Suprapubic skin (tissue), 4 donors: ENCODE measurements around the gene ZNF521. TPM values are rescaled to one million over a fixed set of nuclear protein-coding genes. Genes with fewer than 3 reads are reported as not detected.
A peak's percentile ranks its signal among the peaks of the same experiment; 100 is the strongest.

ENCODE experiments used
- DNase-seq, 2 donors: peaks; one replicate each; pipeline ENCODE4 v3.0.0-alpha.2; 2019; ENCODE audit warnings: low spot score in 2 of 2
- H3K27ac ChIP-seq: fragments of 200-600 bp; sonication (generic); one replicate; pipeline ENCODE4 v1.5.1; 2019
- H3K27me3 ChIP-seq: fragments of 200-600 bp; sonication (generic); one replicate; pipeline ENCODE4 v1.5.1; 2019
- H3K36me3 ChIP-seq: fragments of 200-600 bp; sonication (generic); one replicate; pipeline ENCODE4 v1.5.1; 2019
- H3K4me1 ChIP-seq: fragments of 200-600 bp; sonication (generic); one replicate; pipeline ENCODE4 v1.5.1; 2019
- H3K4me3 ChIP-seq: fragments of 200-600 bp; sonication (generic); one replicate; pipeline ENCODE4 v1.5.1; 2019; ENCODE audit warnings: mild to moderate bottlenecking
- H3K9me3 ChIP-seq: fragments of 200-600 bp; sonication (generic); one replicate; pipeline ENCODE4 v1.5.1; 2019
- CTCF ChIP-seq, 2 donors: fragments of 200-600 bp in 1 of 2; fragments of 450-650 bp in 1 of 2; sonication (generic) in 1 of 2; IDR thresholded peaks; one replicate each; pipeline ENCODE4 v1.5.1; 2016 to 2019; ENCODE audit warnings: antibody characterized with exemption in 2 of 2, mild to moderate bottlenecking in 1 of 2, moderate library complexity in 1 of 2
- EP300 ChIP-seq: sonication (generic); formaldehyde crosslinking; IDR thresholded peaks from one replicate; pipeline ENCODE4 v1.6.1; 2017; ENCODE audit warnings: antibody characterized with exemption
- POLR2A ChIP-seq, 2 donors: fragments of 450-650 bp; IDR thresholded peaks; one replicate each; pipeline ENCODE4 v1.6.1; 2017; ENCODE audit warnings: antibody characterized with exemption in 2 of 2, mild to moderate bottlenecking in 2 of 2, moderate library complexity in 2 of 2
- POLR2AphosphoS5 ChIP-seq, 3 donors: sonication (generic); formaldehyde crosslinking; IDR thresholded peaks; one replicate each; pipeline ENCODE4 v1.6.1; 2017; ENCODE audit warnings: antibody characterized with exemption in 3 of 3
- WGBS: methylation state at CpG from one replicate; pipeline ENCODE4 v1.1.5; 2018; 5-methylcytosine and 5-hydroxymethylcytosine counted together
- total RNA-seq, 4 donors: library from RNA; depleted of rRNA; stranded (reverse); fragments of >200 nt; gene quantifications; one replicate each; pipeline ENCODE4 v1.1.0, GENCODE V29; 2016

The ZNF521 gene
- 10 to 100 TPM in 2 of 4 donors, 1 to 10 TPM in 2; 6.4 to 13.2 (median 10.1) TPM for total RNA-seq

GRCh38 chr18:25351777-25352628 is at the start of gene ZNF521:
ZNF521 (minus strand) TSS chr18:25352166; CDS start chr18:25350946, 1,220 bp downstream.
- peak within 1 kb of the TSS; percentile 96 for H3K27ac ChIP-seq
- TF ChIP-seq POLR2AphosphoS5 (IDR thresholded peaks at IDR 0.05) (peak in 2 of 3 donors; percentile 69 to 78), EP300 (no peak), POLR2A (IDR thresholded peaks at IDR 0.05) (peak in 1 of 2 donors; percentile 53), CTCF (IDR thresholded peaks at IDR 0.05) (no peak)
- 2% methylated on average over 42 of the region's 91 CpGs for WGBS
- H3K27me3 ChIP-seq: peaks cover 34% of the 10 kb centered on the region
- DNase-seq: peak; percentile 92 to 93
- peak within 1 kb of the TSS; percentile 55 for H3K4me3 ChIP-seq
- no peaks in the 10 kb centered on the region for H3K36me3 ChIP-seq
- H3K9me3 ChIP-seq: no peaks in the 10 kb centered on the region
- H3K4me1 ChIP-seq: peaks cover 33% of the 10 kb centered on the region

GRCh38 chr18:25399554-25399953 is 47.6 kb upstream of the ZNF521 start:
- no peaks in the 10 kb centered on the region for H3K9me3 ChIP-seq
- no peak overlapping the region for H3K4me3 ChIP-seq
- TF ChIP-seq EP300 (no peak), CTCF (IDR thresholded peaks at IDR 0.05) (no peak), POLR2A (IDR thresholded peaks at IDR 0.05) (no peak), POLR2AphosphoS5 (IDR thresholded peaks at IDR 0.05) (no peak)
- DNase-seq: no peak
- H3K27ac ChIP-seq: no peak overlapping the region
- H3K4me1 ChIP-seq: no peaks in the 10 kb centered on the region
- no peaks in the 10 kb centered on the region for H3K27me3 ChIP-seq
- H3K36me3 ChIP-seq: no peaks in the 10 kb centered on the region

GRCh38 chr18:25392192-25392591 is 40.2 kb upstream of the ZNF521 start:
- no peaks in the 10 kb centered on the region for H3K4me1 ChIP-seq
- H3K27ac ChIP-seq: no peak overlapping the region
- H3K27me3 ChIP-seq: no peaks in the 10 kb centered on the region
- no peaks in the 10 kb centered on the region for H3K36me3 ChIP-seq
- TF ChIP-seq POLR2A (IDR thresholded peaks at IDR 0.05) (no peak), POLR2AphosphoS5 (IDR thresholded peaks at IDR 0.05) (no peak), EP300 (no peak), CTCF (IDR thresholded peaks at IDR 0.05) (no peak)
- H3K4me3 ChIP-seq: no peak overlapping the region
- no peaks in the 10 kb centered on the region for H3K9me3 ChIP-seq
- no peak for DNase-seq

GRCh38 chr18:25373432-25374179 is 21.6 kb upstream of the ZNF521 start:
- no peak for DNase-seq
- no peaks in the 10 kb centered on the region for H3K9me3 ChIP-seq
- no peaks in the 10 kb centered on the region for H3K36me3 ChIP-seq
- H3K4me3 ChIP-seq: no peak overlapping the region
- peaks cover 5% of the 10 kb centered on the region for H3K27me3 ChIP-seq
- H3K4me1 ChIP-seq: peaks cover 2% of the 10 kb centered on the region
- no peak overlapping the region for H3K27ac ChIP-seq
- 53% methylated on average over 2 of the region's 2 CpGs for WGBS
- TF ChIP-seq POLR2A (IDR thresholded peaks at IDR 0.05) (no peak), CTCF (IDR thresholded peaks at IDR 0.05) (no peak)

- no peak overlapping the region for H3K27ac ChIP-seq
- TF ChIP-seq POLR2A (IDR thresholded peaks at IDR 0.05): no peak
- no peak for TF ChIP-seq CTCF (IDR thresholded peaks at IDR 0.05)
- no peak for TF ChIP-seq EP300
- TF ChIP-seq POLR2AphosphoS5 (IDR thresholded peaks at IDR 0.05): no peak
Measured at GRCh38 chr18:25370391-25370790, 18.4 kb upstream of the ZNF521 start.

More at GRCh38 chr18:25370391-25370790, 18.4 kb upstream of the ZNF521 start:
- H3K4me1 ChIP-seq: peaks cover 2% of the 10 kb centered on the region
- no peaks in the 10 kb centered on the region for H3K27me3 ChIP-seq
- 61% methylated on average over 5 of the region's 5 CpGs for WGBS
- no peak overlapping the region for H3K4me3 ChIP-seq
- DNase-seq: no peak
- no peaks in the 10 kb centered on the region for H3K9me3 ChIP-seq
- no peaks in the 10 kb centered on the region for H3K36me3 ChIP-seq
